ENCODE results near the gene GORAB. TPM values are rescaled to one million over a fixed set of nuclear protein-coding genes. Genes with fewer than 3 reads are reported as not detected.

Gene GORAB
- polyA plus RNA-seq, 1 donor from 2014 or later, result 6.6 TPM

DNA sequence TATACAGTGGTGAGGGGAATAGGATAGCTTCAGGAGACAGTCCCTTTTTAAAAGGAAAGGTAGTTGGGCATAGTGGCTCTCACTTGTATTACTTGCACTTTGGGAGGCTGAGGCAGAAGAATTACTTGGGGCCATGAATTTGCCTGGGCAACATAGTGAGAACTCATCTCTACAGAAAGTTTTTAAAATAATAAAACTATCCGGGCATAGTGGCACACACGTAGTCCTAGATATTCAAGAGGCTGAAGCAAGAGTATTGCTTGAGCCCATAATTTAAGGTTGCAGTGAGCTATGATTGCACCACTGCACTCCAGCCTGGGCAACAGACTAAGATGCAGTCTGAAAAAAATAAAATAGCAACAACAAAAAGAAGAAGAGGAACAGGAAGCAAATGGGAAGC is 27.2 kb downstream of the GORAB start:
- Mint-ChIP-seq H3K27me3 (no peaks in the 10 kb centered on the region), H3K36me3 (peaks cover 2% of the 10 kb centered on the region), H3K4me1 (peaks cover 0 to 2% (median 0%) of the 10 kb centered on the region in 3 donors), H3K4me3 (no peak overlapping the region), H3K9me3 (peaks cover 1 to 26% (median 7%) of the 10 kb centered on the region in 3 donors), H3K27ac (no peak overlapping the region)

DNA sequence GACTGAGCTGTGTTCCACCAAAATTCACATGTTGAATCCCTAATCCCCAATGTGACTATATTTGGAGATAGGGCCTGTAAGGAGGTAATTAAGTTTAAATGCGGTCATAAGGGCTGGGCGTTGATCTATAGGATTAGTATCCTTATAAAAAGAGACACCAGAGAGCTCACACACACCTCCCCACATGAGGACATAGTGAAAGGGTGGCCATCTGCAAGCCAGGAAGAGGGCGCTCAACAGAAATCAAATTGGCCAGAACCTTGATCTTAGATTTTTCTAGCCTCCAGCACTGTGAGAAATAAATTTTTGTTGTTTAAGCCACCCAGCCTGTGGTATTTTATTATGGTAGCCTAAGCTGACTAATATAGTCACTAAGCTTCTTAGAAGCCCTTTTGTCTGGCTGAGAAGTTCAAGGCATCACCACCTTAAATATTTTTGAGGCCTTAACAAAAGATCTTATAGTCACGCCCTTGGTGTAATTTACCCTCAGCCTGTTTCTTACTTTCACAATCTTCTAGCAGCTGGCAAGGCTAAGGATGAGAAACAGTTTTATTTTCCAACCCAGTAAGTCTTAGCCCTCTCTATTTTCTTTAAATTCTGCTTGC is 28.8 kb downstream of the GORAB start:
- Mint-ChIP-seq H3K4me3 (no peak overlapping the region), H3K27ac (no peak overlapping the region)

DNA sequence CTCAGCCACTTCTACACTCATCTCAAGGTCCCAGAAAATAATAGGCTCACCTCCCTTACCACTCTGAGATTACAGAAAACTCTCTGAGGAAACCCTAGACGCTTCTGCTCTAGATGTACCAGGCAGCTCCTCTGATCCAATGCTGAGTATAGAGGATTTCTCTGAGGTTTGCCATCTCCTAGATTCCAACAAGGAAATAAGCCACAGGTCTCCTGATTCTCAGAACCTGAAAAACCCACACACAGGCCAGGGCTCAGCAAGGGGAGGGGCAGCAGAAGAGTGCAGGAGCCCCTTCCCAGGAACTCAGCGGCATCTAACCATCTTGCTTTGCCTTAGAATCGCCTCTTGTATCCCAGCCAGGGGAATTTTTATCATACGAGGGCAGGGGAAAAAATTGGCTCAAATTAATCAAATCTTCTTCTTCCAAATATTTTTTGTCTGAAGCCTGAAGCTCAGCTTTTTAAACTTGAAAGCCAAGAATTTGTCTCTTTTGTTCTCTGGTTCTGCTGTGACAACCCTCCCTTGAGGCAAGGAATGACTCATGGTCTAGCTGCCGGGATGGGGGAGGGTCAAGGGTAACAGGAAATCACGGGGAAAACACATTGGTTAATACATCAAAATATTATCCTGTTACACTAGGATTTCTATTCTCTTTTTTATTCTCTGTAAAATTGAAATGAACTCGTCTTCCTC is 30.8 kb downstream of the GORAB start:
- Mint-ChIP-seq H3K4me1 (no peaks in the 10 kb centered on the region), H3K27ac (no peak overlapping the region), H3K4me3 (no peak overlapping the region), H3K9me3 (peaks cover 1 to 22% (median 7%) of the 10 kb centered on the region in 3 donors), H3K27me3 (peaks cover 6% of the 10 kb centered on the region), H3K36me3 (peaks cover 2% of the 10 kb centered on the region)

More for the DNA sequence above, 28.8 kb downstream of the GORAB start:
- Mint-ChIP-seq H3K9me3 (peaks cover 1 to 26% (median 7%) of the 10 kb centered on the region in 3 donors), H3K4me1 (peaks cover 0 to 2% (median 0%) of the 10 kb centered on the region in 3 donors), H3K27me3 (peaks cover 2% of the 10 kb centered on the region), H3K36me3 (peaks cover 2% of the 10 kb centered on the region)

DNA sequence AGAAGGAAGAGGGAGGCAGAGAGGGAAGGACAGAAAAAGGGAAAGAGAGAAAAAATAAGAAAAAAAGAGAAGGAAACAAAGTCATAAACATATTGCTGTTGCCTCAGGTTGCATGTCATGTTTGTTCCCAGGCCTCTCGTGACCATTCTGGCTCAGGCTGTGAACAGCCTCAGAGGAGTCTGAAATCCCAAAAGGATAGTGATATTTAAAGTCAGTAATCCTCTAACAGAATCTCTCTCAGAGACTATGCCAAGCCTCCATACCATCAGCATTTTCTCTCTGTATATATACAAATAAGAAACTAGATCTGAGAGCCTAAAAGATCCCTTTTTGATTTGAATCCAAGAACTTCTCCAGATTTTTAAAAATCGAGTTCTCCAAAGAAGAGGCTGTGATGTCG is 35.2 kb downstream of the GORAB start:
- no peak overlapping the region for H3K4me3 Mint-ChIP-seq
- no peak overlapping the region for H3K27ac Mint-ChIP-seq
- H3K9me3 Mint-ChIP-seq, result peaks cover 9 to 11% (median 10%) of the 10 kb centered on the region in 3 donors
- no peaks in the 10 kb centered on the region for H3K36me3 Mint-ChIP-seq
- H3K4me1 Mint-ChIP-seq, result no peaks in the 10 kb centered on the region
- H3K27me3 Mint-ChIP-seq, result peaks cover 8% of the 10 kb centered on the region

DNA sequence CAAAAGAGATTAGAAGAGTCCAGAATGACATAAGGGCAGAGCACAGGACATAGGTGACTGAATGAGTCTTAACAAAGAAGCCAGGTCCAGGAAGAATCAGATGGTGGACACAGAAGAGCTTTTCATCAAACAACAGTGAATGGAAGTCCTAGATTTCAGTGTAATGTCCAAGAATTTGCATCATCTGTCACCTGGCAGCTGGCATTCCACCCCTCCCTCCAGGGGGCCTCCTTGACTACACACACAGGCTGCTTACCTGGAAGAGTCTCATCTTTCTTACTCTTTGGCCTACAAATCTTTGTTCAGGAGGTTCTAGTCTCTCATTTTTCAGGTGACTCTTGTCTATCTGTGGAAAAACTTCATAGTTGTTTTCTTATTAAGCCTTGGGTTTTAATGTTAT is 36.2 kb downstream of the GORAB start:
- peaks cover 8% of the 10 kb centered on the region for H3K27me3 Mint-ChIP-seq
- no peaks in the 10 kb centered on the region for H3K36me3 Mint-ChIP-seq

DNA sequence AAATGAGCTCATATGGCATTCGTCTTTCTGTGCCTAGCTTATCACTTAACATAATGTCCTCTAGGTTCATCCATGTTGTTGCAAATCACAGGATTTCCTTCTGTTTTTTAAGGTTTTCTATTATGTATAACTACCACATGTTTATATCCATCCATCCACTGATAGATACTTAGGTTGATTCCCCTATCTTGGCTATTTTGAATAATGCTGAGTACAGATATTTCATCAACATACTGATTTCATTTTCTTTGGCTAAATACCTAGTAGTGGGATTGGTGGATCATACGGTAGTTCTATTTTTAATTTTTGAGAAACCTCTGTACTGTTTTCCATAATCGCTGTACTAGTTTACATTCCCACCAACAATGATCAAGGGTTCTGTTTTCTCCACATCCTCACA is 45.0 kb downstream of the GORAB start:
- Mint-ChIP-seq H3K27ac (no peak overlapping the region), H3K9me3 (peaks cover 1 to 6% (median 4%) of the 10 kb centered on the region in 3 donors), H3K4me1 (no peaks in the 10 kb centered on the region), H3K27me3 (peaks cover 3% of the 10 kb centered on the region), H3K36me3 (peaks cover 2% of the 10 kb centered on the region), H3K4me3 (no peak overlapping the region)

More for the DNA sequence above, 36.2 kb downstream of the GORAB start:
- no peaks in the 10 kb centered on the region for H3K4me1 Mint-ChIP-seq
- no peak overlapping the region for H3K27ac Mint-ChIP-seq
- H3K4me3 Mint-ChIP-seq, result no peak overlapping the region
- H3K9me3 Mint-ChIP-seq, result peaks cover 9 to 15% (median 10%) of the 10 kb centered on the region in 3 donors

DNA sequence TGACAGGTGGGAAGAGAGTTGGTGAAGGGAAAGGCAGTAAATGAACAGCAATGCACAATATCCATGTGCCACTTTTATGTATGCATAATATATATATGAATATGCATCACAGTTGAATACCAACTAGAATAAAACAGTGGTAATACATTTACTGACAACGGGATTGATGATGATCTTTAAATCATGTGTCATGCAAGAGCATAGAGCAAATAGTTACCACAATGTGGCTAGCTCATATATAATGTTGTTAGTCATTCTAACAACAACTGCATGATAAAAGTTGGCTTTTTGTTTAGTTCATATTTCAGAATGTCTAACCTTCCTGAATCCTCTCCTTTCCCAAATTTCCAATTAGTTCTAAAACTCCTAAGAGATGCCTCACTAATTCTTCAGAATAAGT is 46.4 kb downstream of the GORAB start:
- Mint-ChIP-seq H3K4me1 (no peaks in the 10 kb centered on the region), H3K4me3 (no peak overlapping the region), H3K9me3 (peaks cover 0 to 2% (median 0%) of the 10 kb centered on the region in 3 donors), H3K36me3 (peaks cover 2% of the 10 kb centered on the region), H3K27me3 (peaks cover 3% of the 10 kb centered on the region), H3K27ac (no peak overlapping the region)

DNA sequence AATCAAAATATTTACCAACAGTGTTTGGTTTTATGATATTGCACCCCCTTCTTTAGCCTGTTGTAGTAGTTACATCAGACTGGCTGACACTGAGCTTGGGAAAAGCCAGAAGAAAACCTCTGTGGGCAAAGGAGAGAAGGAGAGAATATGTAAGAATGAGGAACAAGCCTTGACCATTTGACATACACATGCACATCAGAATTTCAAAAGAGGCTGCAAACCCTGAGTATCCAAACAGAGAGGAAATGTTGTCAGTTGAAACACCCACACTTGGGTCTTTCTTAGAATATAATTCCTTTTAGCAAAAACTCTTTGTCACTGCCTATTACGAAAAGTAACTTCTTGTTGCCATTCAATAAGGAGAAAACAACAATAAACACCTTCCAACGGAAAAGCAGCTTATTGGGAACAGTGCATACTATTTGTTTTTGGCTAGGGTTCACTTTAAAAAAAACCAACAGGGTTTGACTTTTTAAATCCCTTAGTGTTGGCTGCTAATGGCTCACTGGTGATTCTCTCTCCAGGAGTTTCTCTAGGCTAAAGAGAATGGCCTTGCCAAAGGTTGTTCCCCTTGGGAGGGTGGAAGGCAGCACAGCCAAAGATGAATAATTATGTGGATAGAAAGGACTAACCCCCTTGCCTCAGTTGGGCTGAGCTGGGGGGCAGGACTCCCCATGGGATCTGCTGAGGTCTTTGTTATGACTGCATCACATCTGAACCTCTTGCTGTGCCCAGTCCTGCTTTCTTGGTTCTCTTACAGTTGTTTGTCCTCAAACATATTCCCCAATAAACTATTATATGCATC is 48.9 kb downstream of the GORAB start:
- H3K4me1 Mint-ChIP-seq, result no peaks in the 10 kb centered on the region
- H3K9me3 Mint-ChIP-seq, result peaks cover 0 to 2% (median 0%) of the 10 kb centered on the region in 3 donors
- H3K4me3 Mint-ChIP-seq, result peak overlapping the region in 1 of 4 donors; percentile 49
- no peak overlapping the region for H3K27ac Mint-ChIP-seq
- H3K36me3 Mint-ChIP-seq, result peaks cover 2% of the 10 kb centered on the region
- H3K27me3 Mint-ChIP-seq, result peaks cover 3% of the 10 kb centered on the region

DNA sequence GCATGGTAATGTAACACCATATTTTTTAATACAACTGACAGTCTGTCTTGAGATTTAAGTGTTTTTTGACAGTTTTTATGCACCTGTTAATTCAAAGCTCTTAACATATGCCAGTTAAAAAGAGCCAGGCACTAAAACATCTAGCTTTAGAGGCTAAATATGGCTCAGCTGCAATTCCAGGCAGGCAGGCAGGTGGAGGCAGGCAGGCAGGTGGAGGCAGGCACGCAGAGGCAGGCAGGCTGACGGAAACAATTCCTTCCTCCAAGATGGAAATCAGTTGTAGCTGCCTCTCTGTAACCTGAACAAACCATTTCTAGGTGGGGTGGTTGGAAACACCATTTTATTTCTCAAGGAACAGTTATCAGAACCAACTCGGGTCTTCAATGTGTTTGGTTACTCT is 51.2 kb downstream of the GORAB start:
- no peak overlapping the region for H3K4me3 Mint-ChIP-seq
- peaks cover 3% of the 10 kb centered on the region for H3K27me3 Mint-ChIP-seq
- H3K36me3 Mint-ChIP-seq, result peaks cover 2% of the 10 kb centered on the region
- no peak overlapping the region for H3K27ac Mint-ChIP-seq
- H3K9me3 Mint-ChIP-seq, result peaks cover 0 to 2% (median 0%) of the 10 kb centered on the region in 3 donors
- no peaks in the 10 kb centered on the region for H3K4me1 Mint-ChIP-seq

DNA sequence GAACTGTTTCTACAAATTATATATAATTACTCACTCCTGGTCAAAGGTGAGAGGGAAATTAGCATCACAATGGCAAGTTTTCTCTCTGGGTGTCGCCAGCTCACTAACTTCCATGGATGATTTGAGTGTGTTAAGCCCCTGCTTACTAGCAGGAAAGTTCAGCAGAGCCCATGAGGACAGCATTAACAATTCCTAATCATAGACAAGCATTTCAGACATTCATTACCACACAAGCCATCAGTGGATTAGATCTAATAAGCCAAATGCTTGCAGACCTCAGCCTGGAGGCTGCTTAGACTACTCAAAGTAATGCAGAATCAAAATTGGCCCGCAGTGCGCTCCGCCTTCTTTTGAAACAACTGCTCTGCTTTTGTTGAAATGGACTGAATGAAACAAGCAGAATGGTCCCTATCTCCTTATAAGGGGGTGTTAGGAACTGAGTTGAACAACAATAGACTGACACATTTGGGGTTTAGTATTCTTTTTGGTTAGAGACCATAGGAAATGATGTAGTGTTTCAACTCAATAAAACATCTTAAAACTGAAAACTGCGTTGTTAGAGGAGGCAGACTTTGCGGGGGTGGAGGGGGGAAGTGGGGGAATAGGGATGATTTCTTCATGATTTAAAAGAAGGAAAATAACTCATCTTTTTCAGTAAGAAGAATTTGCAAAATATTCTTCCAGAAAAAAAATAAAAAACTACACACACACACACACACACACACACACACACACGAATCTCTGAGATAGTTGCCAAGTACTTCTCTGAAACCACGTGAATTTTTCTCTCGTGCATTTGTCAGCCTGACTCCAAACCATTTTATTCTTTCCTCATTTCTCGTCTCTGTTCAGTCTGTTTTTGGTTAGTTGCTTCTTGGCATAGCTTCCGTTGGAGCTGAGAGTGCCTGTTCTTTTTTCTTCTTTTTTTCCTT is 54.6 kb downstream of the GORAB start:
- Mint-ChIP-seq H3K27ac (no peak overlapping the region), H3K4me1 (no peaks in the 10 kb centered on the region), H3K9me3 (no peaks in the 10 kb centered on the region), H3K27me3 (no peaks in the 10 kb centered on the region), H3K36me3 (peaks cover 2% of the 10 kb centered on the region), H3K4me3 (no peak overlapping the region)

DNA sequence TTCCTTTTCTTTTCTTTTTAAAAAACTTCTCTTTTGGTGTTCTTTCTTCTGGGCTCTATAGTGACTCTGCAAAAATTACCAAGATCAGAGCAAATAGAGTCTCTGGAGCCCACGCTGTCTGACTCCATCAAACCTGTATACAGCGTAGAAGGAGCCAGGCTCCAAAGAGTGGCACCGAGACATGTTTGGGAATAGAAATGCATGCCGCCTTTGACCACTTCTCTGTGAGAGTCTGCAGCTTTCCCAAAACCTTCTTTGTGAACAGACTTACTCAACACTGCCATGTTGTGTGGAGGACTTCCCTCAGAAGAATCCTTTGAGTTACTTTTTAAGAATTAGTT is 55.3 kb downstream of the GORAB start:
- H3K4me3 Mint-ChIP-seq, result no peak overlapping the region
- no peaks in the 10 kb centered on the region for H3K9me3 Mint-ChIP-seq
- H3K27ac Mint-ChIP-seq, result no peak overlapping the region
- peaks cover 2% of the 10 kb centered on the region for H3K36me3 Mint-ChIP-seq
- no peaks in the 10 kb centered on the region for H3K27me3 Mint-ChIP-seq
- no peaks in the 10 kb centered on the region for H3K4me1 Mint-ChIP-seq

DNA sequence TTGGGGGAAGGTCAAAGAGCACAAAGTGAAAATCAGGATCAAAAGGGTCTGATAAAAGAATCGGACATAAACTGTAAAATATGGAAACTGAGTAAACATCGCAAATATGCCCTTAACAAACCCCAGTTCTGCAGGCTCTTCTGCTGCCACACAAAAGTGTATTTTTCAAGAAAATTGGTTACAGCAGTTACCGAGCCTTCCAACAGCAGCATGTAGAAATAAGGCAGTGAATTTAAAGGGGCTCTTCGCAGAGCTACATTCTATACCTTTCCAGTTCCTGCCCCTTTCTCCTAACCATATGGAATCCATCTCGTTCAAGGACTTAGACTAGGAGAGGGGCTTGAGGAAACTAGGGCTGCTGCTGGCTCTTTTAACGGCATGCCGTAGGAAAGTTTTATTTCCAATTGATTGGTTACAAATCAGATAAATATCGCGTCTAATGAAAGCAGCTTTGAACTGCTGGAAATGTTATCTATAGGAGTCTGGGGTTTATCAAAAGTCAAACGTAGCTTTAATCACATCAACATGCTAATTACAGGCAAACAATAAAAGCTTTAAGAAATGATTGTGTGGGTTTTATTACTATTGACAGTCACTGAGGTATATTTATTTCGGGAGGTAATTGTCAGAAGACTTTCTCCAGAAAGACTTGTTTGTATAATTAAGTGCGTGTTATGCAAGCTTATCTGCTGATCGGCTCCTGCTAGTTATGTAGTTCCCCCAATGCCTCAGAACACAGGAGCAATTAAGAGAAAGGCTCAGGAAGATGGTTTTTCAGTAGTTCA is 59.1 kb downstream of the GORAB start:
- Mint-ChIP-seq H3K27ac (no peak overlapping the region), H3K27me3 (peaks cover 1% of the 10 kb centered on the region), H3K9me3 (no peaks in the 10 kb centered on the region), H3K4me3 (no peak overlapping the region), H3K36me3 (peaks cover 2% of the 10 kb centered on the region), H3K4me1 (no peaks in the 10 kb centered on the region)

DNA sequence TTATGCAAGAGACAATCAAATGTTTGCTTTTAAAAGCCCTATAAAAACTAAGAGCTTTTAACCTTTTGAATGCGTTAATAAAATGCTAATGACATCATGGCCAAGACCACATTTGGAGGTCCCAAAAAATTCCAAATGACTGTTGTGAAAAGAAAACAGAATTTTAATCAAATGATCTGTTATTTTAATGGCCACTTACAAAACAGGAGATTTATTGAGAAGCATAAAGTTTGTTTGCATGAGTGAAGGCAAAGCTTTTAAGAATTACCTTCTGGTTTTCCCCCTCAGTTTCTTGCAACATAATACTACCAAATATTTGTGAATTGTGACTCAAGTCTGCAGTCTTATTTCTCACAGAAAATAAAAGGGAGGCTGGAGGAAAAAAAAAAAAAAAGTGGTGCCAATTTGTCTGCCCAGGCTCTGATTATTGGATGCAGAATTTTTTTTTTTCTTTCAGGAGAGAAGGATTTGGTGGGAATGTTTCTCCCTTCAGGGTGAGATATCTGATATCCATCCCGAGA is 60.7 kb downstream of the GORAB start:
- Mint-ChIP-seq H3K27ac (peak overlapping the region in 1 of 3 donors; percentile 7), H3K36me3 (peaks cover 2% of the 10 kb centered on the region), H3K9me3 (peaks cover 3 to 11% (median 7%) of the 10 kb centered on the region in 3 donors), H3K27me3 (peaks cover 1% of the 10 kb centered on the region), H3K4me3 (no peak overlapping the region), H3K4me1 (no peaks in the 10 kb centered on the region)
